T-helper 22 cell (primary cell): Measurements from ENCODE around the gene CDK19.
"Not testable (repeated sequence)": the region's sequence is repeated elsewhere in the genome, so short reads cannot be mapped to it uniquely, and the experiment has no call there.

Experiments
- DNase-seq: peaks from one replicate; pipeline ENCODE4 v3.0.0-alpha.2; 2020; ENCODE audit warnings: low read depth

Gene CDK19

DNA sequence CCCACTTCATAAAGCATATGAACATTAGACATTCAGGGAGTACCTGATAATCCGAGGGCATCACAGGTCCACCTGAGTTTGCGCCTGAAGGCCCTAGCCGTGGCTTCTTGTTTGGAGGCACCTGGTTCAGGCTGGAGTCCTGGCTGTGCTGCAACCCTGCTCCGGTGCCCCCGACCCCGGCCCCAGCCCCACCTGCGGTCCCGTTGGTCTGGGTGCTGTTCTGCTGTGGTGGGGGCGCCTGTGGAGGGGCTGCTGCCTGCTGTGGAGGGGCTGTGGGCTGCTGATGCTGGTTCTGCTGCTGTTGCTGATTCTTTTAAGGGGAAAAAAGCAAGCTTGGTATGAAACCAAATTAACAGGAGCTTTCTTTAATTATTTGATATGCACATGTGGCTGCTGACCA, 194.2 kb downstream of the CDK19 start:
- no peak for DNase-seq

GRCh38 chr6:110620065-110620464, 195.2 kb downstream of the CDK19 start:
- no peak for DNase-seq

DNA sequence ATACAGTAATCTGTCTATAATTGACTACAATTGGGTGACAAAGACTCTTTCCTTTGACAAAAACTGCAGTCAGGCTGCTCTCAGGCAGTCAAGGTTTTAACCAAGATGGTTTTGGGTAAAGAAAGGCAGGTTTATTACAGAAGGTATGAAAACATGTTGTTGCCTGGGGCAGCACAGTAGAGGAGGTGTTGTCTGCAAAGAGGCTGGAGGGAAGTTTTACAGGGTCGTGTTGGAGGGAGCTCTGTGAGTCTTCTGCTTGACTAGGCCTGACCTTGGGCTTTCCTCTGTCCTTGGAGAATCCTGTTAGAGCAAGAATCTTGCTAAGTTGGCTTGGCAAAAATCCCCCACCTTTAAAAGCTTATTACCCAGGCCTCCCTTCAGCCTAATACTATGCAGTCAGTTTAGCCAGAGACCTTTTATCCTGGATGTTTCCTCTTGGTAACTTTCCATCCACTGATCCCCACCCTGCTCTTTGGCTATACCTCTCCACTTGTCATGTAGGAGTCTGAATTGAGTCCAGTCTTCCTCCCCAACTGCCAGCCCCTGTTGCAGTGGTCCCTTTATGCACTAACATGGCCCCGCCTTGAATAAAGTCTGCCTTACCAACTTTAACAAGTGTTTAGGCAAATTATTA, 195.9 kb downstream of the CDK19 start:
- no peak for DNase-seq

- DNase-seq = no peak
Measured at GRCh38 chr6:110618591-110619267, 196.5 kb downstream of the CDK19 start.

- DNase-seq = no peak
Measured at GRCh38 chr6:110617057-110617456, 198.2 kb downstream of the CDK19 start.

- DNase-seq = no peak
Measured at GRCh38 chr6:110615722-110616121, 199.5 kb downstream of the CDK19 start.

- DNase-seq = no peak
Measured at GRCh38 chr6:110614586-110614985, 200.7 kb downstream of the CDK19 start.

GRCh38 chr6:110614106-110614505, 201.2 kb downstream of the CDK19 start:
- DNase-seq = no peak

- DNase-seq = no peak
Measured at GRCh38 chr6:110613356-110613755, 201.9 kb downstream of the CDK19 start.

DNA sequence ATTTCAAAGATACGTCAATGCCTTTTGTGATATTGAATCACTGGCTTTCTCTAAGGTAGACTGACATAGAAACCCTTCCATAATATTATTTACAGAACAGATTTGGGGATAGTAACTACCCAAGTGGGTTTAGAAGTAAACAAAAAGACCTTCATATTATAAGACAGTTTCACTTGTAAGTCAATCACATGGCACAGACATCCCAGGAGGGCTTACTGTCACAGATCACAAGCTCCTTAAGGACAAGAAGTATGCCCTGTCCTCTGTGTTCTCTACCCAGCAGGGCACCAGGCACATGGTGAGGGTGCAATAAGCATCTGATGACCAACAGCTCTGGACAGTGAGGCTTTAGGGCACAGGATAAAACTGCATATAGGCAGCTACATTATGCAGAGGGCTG, 203.0 kb downstream of the CDK19 start:
- DNase-seq = no peak

DNA sequence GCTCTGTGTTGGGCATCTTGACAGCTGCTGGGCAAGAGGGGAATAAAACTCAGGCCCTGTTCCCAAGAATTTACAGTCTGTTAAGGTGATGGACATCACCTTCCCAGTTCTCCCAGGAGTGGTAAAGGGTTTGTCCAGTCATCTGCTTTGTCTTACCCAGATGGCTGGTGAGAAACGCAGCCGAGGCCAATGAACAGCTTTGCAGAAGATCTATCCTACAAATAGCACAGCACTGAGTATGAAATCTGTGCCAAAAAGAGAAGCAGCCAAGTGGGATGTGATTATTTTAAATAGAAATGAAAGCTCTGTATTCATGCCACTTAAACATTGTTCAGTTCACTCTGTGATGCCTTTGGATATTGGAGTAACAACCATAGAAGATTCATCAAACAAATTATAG, 206.2 kb downstream of the CDK19 start:
- DNase-seq = no peak

- DNase-seq = no peak
Measured at GRCh38 chr6:110608151-110608550, 207.1 kb downstream of the CDK19 start.

DNA sequence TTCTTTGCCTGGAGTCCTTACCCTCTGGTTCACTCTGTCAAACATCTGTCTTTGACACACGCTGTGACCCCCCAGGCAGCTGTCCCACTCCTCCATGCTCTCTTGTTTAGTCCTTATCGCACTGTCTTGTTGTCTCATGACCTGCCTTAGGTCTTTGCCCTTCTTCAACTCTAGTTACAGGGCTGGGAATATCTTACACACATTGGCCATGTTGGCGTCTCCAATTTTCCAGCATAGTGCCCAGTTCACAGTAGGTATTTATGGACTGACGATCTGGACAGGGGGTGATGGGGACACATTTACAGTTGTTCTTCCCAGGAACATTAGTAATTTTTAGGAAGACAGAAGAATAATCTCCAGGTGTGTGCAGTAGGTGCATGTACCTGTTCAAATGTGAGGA, 209.1 kb downstream of the CDK19 start:
- DNase-seq = no peak

DNA sequence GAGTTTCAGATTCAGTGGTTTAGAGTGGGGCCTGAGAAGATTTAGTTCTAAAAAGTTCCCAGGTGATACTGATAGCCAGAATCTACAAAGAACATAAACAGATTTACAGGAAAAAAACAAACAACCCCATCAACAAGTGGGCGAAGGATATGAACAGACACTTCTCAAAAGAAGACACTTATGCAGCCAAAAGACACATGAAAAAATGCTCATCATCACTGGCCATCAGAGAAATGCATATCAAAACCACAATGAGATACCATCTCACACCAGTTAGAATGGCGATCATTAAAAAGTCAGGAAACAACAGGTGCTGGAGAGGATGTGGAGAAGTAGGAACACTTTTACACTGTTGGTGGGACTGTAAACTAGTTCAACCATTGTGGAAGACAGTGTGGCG, 214.6 kb downstream of the CDK19 start:
- not testable (repeated sequence) for DNase-seq

- no peak for DNase-seq
Measured at GRCh38 chr6:110597761-110598160, 217.5 kb downstream of the CDK19 start.

GRCh38 chr6:110596354-110596753, 218.9 kb downstream of the CDK19 start:
- no peak for DNase-seq

DNA sequence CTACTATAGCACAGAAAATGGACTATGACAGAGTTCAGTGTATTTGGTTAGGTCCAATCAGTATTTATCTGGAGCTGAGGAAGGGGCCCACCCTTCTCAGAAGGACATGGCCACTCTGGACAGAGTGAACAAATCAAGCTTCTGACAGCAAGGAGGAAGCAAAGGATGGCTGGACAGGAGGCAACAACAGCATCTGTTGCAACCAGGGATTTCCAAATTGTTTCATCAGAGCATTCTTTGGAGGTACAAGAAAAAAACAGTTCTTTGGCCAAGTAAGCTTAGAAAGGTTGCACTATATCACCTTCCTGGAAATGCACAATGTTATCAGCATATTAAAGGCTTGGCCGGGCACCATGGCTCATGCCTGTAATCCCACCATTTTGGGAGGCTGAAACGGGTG, 220.2 kb downstream of the CDK19 start:
- no peak for DNase-seq

DNA sequence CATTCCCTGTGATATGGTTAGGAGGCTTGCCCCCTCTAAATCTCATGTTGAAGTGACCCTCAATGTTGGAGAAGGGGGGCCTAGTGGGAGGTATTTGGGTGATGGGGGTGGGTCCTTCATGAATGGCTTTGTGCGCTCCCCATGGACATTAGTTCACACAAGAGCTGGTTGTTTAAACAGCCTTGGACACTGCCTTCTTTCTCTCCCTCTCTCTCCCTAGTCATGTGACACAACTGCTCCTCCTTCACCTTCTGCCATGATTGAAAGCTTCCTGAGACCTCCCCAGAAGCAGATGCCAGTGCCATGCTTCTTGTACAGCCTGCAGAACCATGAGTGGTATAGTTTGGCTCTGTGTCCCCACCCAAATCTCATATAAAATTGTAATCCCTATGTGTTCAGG, 221.6 kb downstream of the CDK19 start:
- no peak for DNase-seq

DNA sequence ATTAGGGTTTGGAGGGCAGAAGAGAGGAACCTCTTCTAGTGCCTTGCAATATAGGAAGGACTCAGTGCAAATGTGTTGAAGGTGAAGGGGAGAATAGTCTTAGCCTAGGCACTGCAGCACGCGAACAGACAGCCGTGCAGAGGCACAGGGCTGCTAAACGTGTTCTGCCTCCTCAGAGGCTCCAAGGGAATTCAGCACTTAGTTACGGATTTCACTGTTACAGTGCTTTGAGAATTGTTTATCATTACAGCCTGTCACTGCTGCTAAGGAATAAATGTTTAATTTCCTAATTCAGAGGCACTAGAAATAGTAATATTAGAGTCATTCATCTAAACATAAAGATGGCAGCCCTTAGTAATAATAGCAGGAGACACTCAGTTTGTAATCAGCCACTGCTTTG, 222.5 kb downstream of the CDK19 start:
- DNase-seq = no peak

- no peak for DNase-seq
Measured at GRCh38 chr6:110590821-110591351, 224.4 kb downstream of the CDK19 start.

GRCh38 chr6:110589865-110590513, 225.3 kb downstream of the CDK19 start:
- no peak for DNase-seq

GRCh38 chr6:110587328-110587727, 227.9 kb downstream of the CDK19 start:
- no peak for DNase-seq

GRCh38 chr6:110581679-110582078, 233.6 kb downstream of the CDK19 start:
- DNase-seq = no peak
